Kidney epithelial cell (primary cell): ENCODE measurements around the gene TRPC1. TPM values are rescaled to one million over a fixed set of nuclear protein-coding genes. Genes with fewer than 3 reads are reported as not detected.
"Not testable (repeated sequence)": the region's sequence is repeated elsewhere in the genome, so short reads cannot be mapped to it uniquely, and the experiment has no call there.

Source experiments
- DNase-seq: peaks from one replicate; pipeline ENCODE4 v3.0.0-alpha.2; 2010; ENCODE audit warnings: low read depth
- H3K27me3 ChIP-seq: 2 replicates; pipeline ENCODE4 v1.6.0; 2011; ENCODE audit warnings: low read length; ENCODE audit not compliant: control insufficient read depth, insufficient read depth
- H3K36me3 ChIP-seq: 2 replicates; pipeline ENCODE4 v1.5.1; 2011; ENCODE audit warnings: low read length; ENCODE audit not compliant: control insufficient read depth, insufficient read depth
- H3K4me3 ChIP-seq: 2 replicates; pipeline ENCODE4 v1.5.1; 2011; ENCODE audit warnings: low read depth, mild to moderate bottlenecking, control low read depth, low read length
- CTCF ChIP-seq: IDR thresholded peaks from 2 replicates; pipeline ENCODE4 v1.5.1; 2011; ENCODE audit warnings: mild to moderate bottlenecking, moderate library complexity, low read length, control low read depth, inconsistent platforms; ENCODE audit not compliant: insufficient read depth, poor library complexity, severe bottlenecking
- total RNA-seq: library from RNA; depleted of rRNA; stranded (reverse); fragments of >200 nt; gene quantifications from 2 replicates; pipeline ENCODE4 v1.2.3, GENCODE V29; 2015

TRPC1 gene
- total RNA-seq, 1 donor from 2014 or later, result 5.6 TPM

DNA sequence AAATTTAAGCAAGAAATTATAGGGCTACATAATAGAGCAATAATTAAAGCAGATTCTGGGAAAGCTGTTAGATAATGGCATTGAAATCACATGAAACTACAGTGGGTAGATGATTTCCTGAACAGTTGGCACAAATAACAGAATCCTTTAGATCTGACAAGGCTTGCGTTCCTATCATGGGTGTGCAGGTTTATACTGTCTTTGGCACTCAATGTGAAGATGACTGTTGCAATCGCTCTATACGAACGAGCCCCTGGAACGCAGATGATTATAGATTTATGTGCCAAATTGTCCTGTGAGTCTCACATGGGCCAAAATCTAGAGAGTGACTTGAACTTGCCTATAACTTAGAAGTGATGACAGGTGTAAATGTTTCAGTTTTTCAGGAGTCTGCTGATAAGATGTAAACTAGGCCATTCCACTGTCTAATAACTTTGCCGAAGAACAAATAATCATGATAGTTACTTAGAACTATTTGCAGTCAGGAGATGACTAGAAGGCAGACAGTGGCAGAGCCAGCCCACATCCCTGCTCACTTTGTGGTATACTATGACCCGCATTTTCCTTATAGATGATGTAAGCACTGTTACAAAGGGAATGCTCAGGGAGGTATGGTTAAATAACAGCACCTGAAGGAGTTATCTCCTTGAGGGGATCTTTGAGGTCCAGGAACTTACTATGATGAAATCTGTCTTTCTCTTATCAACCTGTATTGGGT is 30.5 kb upstream of the TRPC1 start:
- no peak for TF ChIP-seq CTCF
- Histone ChIP-seq H3K27me3 (no peaks in the 10 kb centered on the region), H3K36me3 (no peaks in the 10 kb centered on the region), H3K4me3 (no peak overlapping the region)
- DNase-seq, result no peak

- no peak for TF ChIP-seq CTCF
- no peak overlapping the region for H3K4me3 ChIP-seq
- no peaks in the 10 kb centered on the region for H3K27me3 ChIP-seq
- H3K36me3 ChIP-seq, result no peaks in the 10 kb centered on the region
- no peak for DNase-seq
Observed at GRCh38 chr3:142694225-142694624, 29.6 kb upstream of the TRPC1 start.

- no peak for DNase-seq
- Histone ChIP-seq H3K27me3 (no peaks in the 10 kb centered on the region), H3K4me3 (no peak overlapping the region), H3K36me3 (no peaks in the 10 kb centered on the region)
- TF ChIP-seq CTCF, result no peak
Observed at GRCh38 chr3:142705198-142705597, 18.6 kb upstream of the TRPC1 start.

DNA sequence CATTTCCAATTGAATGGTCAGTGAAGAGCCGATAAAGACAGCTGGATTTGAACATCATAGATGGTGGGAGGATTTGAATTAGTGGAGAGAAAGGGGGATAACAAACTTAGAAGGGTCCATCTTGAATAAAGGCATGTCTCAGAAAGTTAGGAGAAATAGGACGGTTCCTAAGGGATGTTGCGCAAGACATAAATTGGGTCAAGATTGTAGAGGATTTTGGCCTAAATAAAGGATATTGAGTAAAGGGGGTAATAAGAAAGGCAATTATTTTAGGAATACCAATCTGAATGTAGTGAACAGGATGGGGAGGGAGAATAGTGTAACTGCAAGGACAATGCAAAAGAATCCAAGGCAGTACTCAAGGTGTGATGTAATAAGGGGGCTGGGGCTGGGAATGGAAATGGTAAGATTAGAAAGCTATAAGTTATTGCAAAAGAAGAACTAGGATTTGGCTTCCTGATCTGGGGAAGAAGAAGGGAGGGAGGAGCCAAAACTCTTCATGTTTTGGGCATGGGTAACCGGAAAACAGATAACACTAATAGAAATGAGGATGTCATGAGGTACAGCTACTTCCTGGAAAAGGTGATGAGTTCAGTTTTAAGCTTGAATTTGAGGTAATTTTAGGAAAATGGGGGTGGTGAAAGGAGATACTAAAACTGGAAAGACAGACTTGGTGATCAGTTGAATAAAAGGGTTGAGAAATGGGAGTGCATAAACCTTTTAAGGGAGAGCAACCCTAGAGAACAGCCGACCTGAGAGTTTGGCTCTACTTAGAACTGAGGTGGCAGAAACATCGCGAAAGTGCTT is 17.3 kb upstream of the TRPC1 start:
- no peaks in the 10 kb centered on the region for H3K36me3 ChIP-seq
- H3K27me3 ChIP-seq, result no peaks in the 10 kb centered on the region
- H3K4me3 ChIP-seq, result no peak overlapping the region
- no peak for DNase-seq
- no peak for TF ChIP-seq CTCF

GRCh38 chr3:142709207-142709606 is 14.6 kb upstream of the TRPC1 start:
- Histone ChIP-seq H3K36me3 (no peaks in the 10 kb centered on the region), H3K4me3 (no peak overlapping the region), H3K27me3 (no peaks in the 10 kb centered on the region)
- DNase-seq, result no peak
- TF ChIP-seq CTCF, result no peak

GRCh38 chr3:142714882-142715281 is 9.0 kb upstream of the TRPC1 start:
- not testable (repeated sequence) for H3K4me3 ChIP-seq, H3K27me3 ChIP-seq, H3K36me3 ChIP-seq, DNase-seq
